CD14-positive monocyte (primary cell): ENCODE data around the gene AFF1. TPM values are rescaled to one million over a fixed set of nuclear protein-coding genes. Genes with fewer than 3 reads are reported as not detected.

Source experiments
- DNase-seq, 3 donors: peaks; one replicate each; pipeline ENCODE4 v3.0.0-alpha.2; 2011 to 2022
- H2AFZ ChIP-seq: 2 replicates; pipeline ENCODE4 v1.6.0; 2012; ENCODE audit warnings: mild to moderate bottlenecking, low read depth, low read length, inconsistent platforms; ENCODE audit not compliant: insufficient read depth, poor library complexity, severe bottlenecking
- H3K27ac ChIP-seq, 2 donors: 1 replicate in 1 of 2; 2 replicates in 1 of 2; pipeline ENCODE4 v1.5.1; 2012 to 2013; ENCODE audit warnings: low read length in 2 of 2, control low read depth in 1 of 2, inconsistent platforms in 1 of 2, low read depth in 1 of 2, mild to moderate bottlenecking in 1 of 2
- H3K27me3 ChIP-seq, 2 donors: one replicate each; pipeline versions ENCODE4 v1.6.0 to v1.6.1; 2011 to 2013; ENCODE audit warnings: low read length in 2 of 2; ENCODE audit not compliant: control insufficient read depth in 2 of 2, insufficient read depth in 2 of 2
- H3K36me3 ChIP-seq, 2 donors: replicated peaks in 1 of 2; 1 replicate in 1 of 2; 2 replicates in 1 of 2; pipeline versions ENCODE4 v1.5.1 to v1.6.1; 2012 to 2013; ENCODE audit warnings: low read length in 2 of 2, control low read depth in 1 of 2, inconsistent platforms in 1 of 2, mild to moderate bottlenecking in 1 of 2; ENCODE audit not compliant: insufficient read depth in 2 of 2, control insufficient read depth in 1 of 2
- H3K4me1 ChIP-seq, 2 donors: 1 replicate in 1 of 2; 2 replicates in 1 of 2; pipeline versions ENCODE4 v1.5.1 to v1.6.1; 2012 to 2013; ENCODE audit warnings: low read length in 2 of 2, control low read depth in 1 of 2, inconsistent platforms in 1 of 2, mild to moderate bottlenecking in 1 of 2, moderate library complexity in 1 of 2; ENCODE audit not compliant: insufficient read depth in 2 of 2, control insufficient read depth in 1 of 2
- H3K4me2 ChIP-seq: replicated peaks from 2 replicates; pipeline ENCODE3; 2012; ENCODE audit warnings: low read length, moderate library complexity, mild to moderate bottlenecking; ENCODE audit not compliant: poor library complexity, severe bottlenecking; ENCODE audit errors: extremely low read depth
- H3K4me3 ChIP-seq, 3 experiments: fragments of 200-600 bp in 1 of 3; sonication (generic) in 1 of 3; replicated peaks in 1 of 3; 1 replicate in 2 of 3; 2 replicates in 1 of 3; pipeline ENCODE4 v1.5.1; 2011 to 2013; ENCODE audit warnings: low read length in 3 of 3, mild to moderate bottlenecking in 3 of 3, control low read depth in 2 of 3, low read depth in 2 of 3, inconsistent platforms in 1 of 3, moderate library complexity in 1 of 3
- H3K79me2 ChIP-seq: 2 replicates; pipeline ENCODE4 v1.6.0; 2012; ENCODE audit warnings: mild to moderate bottlenecking, control low read depth, inconsistent platforms, low read length, moderate library complexity; ENCODE audit not compliant: insufficient read depth
- H3K9ac ChIP-seq: 2 replicates; pipeline ENCODE4 v1.6.0; 2017; ENCODE audit warnings: low read length, mild to moderate bottlenecking; ENCODE audit not compliant: insufficient read depth, poor library complexity, severe bottlenecking
- H3K9me3 ChIP-seq, 2 donors: replicated peaks in 1 of 2; 1 replicate in 1 of 2; 2 replicates in 1 of 2; pipeline versions ENCODE4 v1.5.1 to v1.6.1; 2012 to 2013; ENCODE audit warnings: low read length in 2 of 2, control low read depth in 1 of 2; ENCODE audit not compliant: control insufficient read depth in 1 of 2, insufficient read depth in 1 of 2
- H4K20me1 ChIP-seq: 2 replicates; pipeline ENCODE4 v1.6.0; 2012; ENCODE audit warnings: mild to moderate bottlenecking, low read length, control low read depth, moderate library complexity; ENCODE audit not compliant: insufficient read depth
- H3K27ac Mint-ChIP-seq, 7 donors: one replicate each; pipeline ENCODE4 v1.8.0; 2020; ENCODE audit warnings: mild to moderate bottlenecking in 7 of 7, mixed read lengths in 7 of 7, moderate library complexity in 6 of 7, inconsistent platforms in 2 of 7
- H3K27me3 Mint-ChIP-seq, 3 donors: one replicate each; pipeline ENCODE4 v1.8.0; 2021 to 2022; ENCODE audit warnings: low read depth in 3 of 3, mild to moderate bottlenecking in 3 of 3, mixed read lengths in 3 of 3, moderate library complexity in 3 of 3, inconsistent platforms in 1 of 3
- H3K36me3 Mint-ChIP-seq, 2 donors: one replicate each; pipeline ENCODE4 v1.8.0; 2020; ENCODE audit warnings: mixed read lengths in 2 of 2, inconsistent platforms in 1 of 2, mild to moderate bottlenecking in 1 of 2
- H3K4me1 Mint-ChIP-seq: one replicate; pipeline ENCODE4 v1.8.0; 2020; ENCODE audit warnings: mild to moderate bottlenecking, mixed read lengths
- H3K4me3 Mint-ChIP-seq, 2 donors: one replicate each; pipeline ENCODE4 v1.8.0; 2020; ENCODE audit warnings: mild to moderate bottlenecking in 2 of 2, mixed read lengths in 2 of 2, moderate library complexity in 1 of 2
- H3K9me3 Mint-ChIP-seq, 7 donors: one replicate each; pipeline ENCODE4 v1.8.0; 2020 to 2022; ENCODE audit warnings: mixed read lengths in 7 of 7, mild to moderate bottlenecking in 6 of 7, moderate library complexity in 6 of 7, inconsistent platforms in 2 of 7
- WGBS: methylation state at CpG from one replicate; pipeline ENCODE4 v1.1.5; 2013; ENCODE audit warnings: missing lambda C conversion rate; ENCODE audit not compliant: insufficient coverage; 5-methylcytosine and 5-hydroxymethylcytosine counted together
- intact Hi-C, 2 donors: fragments of 100-400 bp; cut with micrococcal nuclease; formaldehyde crosslinking; loops; one replicate each; pipeline versions ENCODE4 v1.15.0 to v1.15.1; 2023
- polyA plus RNA-seq, 3 donors: library from polyadenylated mRNA; depleted of rRNA in 1 of 3; unstranded in 2 of 3; stranded (reverse) in 1 of 3; fragments of 300-500 nt in 2 of 3; fragments of >200 nt in 1 of 3; fragmentation: Illumina TruSeq in 2 of 3; gene quantifications; 1 replicate in 2 of 3; 2 replicates in 1 of 3; pipeline ENCODE4 v1.2.3, GENCODE V29; 2012 to 2021
- TF ChIP-seq, protein P1 (sequence below): fragments of 200-600 bp; IDR thresholded peaks from one replicate; pipeline ENCODE4 v1.8.0; 2022; ENCODE audit warnings: antibody characterized with exemption, mild to moderate bottlenecking

The AFF1 gene
- polyA plus RNA-seq, 3 donors, result 7.5 to 20.9 (median 16.3) TPM

DNA sequence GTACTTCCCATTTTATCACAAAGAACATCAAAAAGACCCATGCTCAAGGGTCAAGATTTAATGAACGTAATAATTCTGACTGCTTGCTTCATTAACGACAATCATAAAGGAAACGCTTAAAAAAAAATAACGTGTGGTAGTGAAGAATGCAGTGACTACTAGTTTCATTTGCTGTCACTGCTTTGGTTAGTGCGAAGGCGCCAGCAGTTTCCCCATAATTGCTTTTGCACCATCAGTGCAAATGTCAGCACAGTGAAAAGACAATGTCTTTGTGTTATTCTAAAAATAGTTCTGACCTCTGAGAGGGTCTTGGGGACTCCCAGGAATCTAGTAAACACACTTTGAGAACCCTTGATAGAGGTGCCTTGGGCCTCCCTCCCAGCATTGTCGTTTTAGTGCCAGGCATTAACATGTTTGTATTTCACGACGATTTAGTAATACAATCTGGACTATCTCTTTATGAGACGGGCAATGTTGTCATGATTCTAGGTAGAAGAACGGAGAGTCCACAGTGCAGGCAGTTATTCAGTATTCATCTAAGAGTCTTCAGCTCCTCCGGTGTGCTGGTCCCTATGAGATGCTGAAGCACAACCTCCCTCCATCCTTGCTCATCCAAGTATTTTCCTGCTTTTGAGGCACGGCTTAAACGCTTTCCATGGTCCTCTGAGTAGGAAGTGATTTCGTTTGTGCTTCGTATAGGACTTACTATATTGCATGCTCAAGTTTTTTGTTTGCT is 71.0 kb downstream of the AFF1 start:
- peaks cover 82% of the 10 kb centered on the region for H3K79me2 ChIP-seq
- 0% methylated on average over 1 of the region's 16 CpGs for WGBS
- peaks cover 22% of the 10 kb centered on the region for H4K20me1 ChIP-seq
- Mint-ChIP-seq H3K27ac (peak overlapping the region; percentile 93 to 97 (median 97)), H3K36me3 (peaks cover 0 to 9% of the 10 kb centered on the region in 2 donors), H3K4me1 (peaks cover 42% of the 10 kb centered on the region), H3K4me3 (peak overlapping the region; percentile 98), H3K9me3 (no peaks in the 10 kb centered on the region), H3K27me3 (peaks cover 0 to 1% (median 0%) of the 10 kb centered on the region in 3 donors)
- H3K9me3 ChIP-seq, result no peaks in the 10 kb centered on the region
- intact Hi-C loops, result loop anchor here (2.0 to 10.0 kb wide), 5 partner anchors 46 to 89 kb away; partner anchors contain the start of gene AFF1 (in 2 of the 2)
- peak overlapping the region; percentile 98 for H3K4me2 ChIP-seq
- H3K27me3 ChIP-seq, result no peaks in the 10 kb centered on the region
- H3K9ac ChIP-seq, result peak overlapping the region; percentile 85
- TF ChIP-seq, protein P1, sequence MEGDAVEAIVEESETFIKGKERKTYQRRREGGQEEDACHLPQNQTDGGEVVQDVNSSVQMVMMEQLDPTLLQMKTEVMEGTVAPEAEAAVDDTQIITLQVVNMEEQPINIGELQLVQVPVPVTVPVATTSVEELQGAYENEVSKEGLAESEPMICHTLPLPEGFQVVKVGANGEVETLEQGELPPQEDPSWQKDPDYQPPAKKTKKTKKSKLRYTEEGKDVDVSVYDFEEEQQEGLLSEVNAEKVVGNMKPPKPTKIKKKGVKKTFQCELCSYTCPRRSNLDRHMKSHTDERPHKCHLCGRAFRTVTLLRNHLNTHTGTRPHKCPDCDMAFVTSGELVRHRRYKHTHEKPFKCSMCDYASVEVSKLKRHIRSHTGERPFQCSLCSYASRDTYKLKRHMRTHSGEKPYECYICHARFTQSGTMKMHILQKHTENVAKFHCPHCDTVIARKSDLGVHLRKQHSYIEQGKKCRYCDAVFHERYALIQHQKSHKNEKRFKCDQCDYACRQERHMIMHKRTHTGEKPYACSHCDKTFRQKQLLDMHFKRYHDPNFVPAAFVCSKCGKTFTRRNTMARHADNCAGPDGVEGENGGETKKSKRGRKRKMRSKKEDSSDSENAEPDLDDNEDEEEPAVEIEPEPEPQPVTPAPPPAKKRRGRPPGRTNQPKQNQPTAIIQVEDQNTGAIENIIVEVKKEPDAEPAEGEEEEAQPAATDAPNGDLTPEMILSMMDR, result no peak
- H3K27ac ChIP-seq, result peak overlapping the region; percentile 87 to 99
- peaks cover 43 to 52% of the 10 kb centered on the region in 2 donors for H3K4me1 ChIP-seq
- no peaks in the 10 kb centered on the region for H3K36me3 ChIP-seq
- H3K4me3 ChIP-seq, result peak overlapping the region; percentile 78 to 98 (median 88)
- H2AFZ ChIP-seq, result peak overlapping the region; percentile 89
- peak; percentile 49 to 66 (median 58) for DNase-seq

DNA sequence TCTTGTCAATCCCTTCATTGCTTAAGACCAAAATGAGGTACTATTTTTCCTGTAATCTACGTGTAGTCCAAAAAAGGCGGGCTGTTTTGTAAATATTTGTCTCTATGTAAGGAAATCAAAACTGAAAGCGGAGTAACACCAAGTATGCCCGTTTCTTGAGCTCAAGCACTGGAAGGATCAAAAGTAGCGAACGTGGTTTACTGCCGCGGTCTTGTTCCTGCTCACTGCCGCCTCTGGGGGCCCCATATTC is 71.5 kb downstream of the AFF1 start:
- H3K36me3 Mint-ChIP-seq, result peaks cover 0 to 9% of the 10 kb centered on the region in 2 donors
- no peaks in the 10 kb centered on the region for H3K9me3 Mint-ChIP-seq
- peak overlapping the region; percentile 85 for H3K9ac ChIP-seq
- H3K4me1 Mint-ChIP-seq, result peaks cover 46% of the 10 kb centered on the region
- TF ChIP-seq, protein P1, result no peak
- peak in 1 of 3 donors; percentile 66 for DNase-seq
- intact Hi-C loops, result loop anchor here (2.0 to 10.0 kb wide), 5 partner anchors 46 to 88 kb away; partner anchors contain the start of gene AFF1 (in 2 of the 2)
- no peaks in the 10 kb centered on the region for H3K27me3 ChIP-seq
- H3K9me3 ChIP-seq, result no peaks in the 10 kb centered on the region
- H3K27me3 Mint-ChIP-seq, result peaks cover 0 to 1% (median 0%) of the 10 kb centered on the region in 3 donors
- H3K4me3 Mint-ChIP-seq, result peak overlapping the region; percentile 98
- peak overlapping the region; percentile 98 for H3K4me2 ChIP-seq
- H3K36me3 ChIP-seq, result no peaks in the 10 kb centered on the region
- peaks cover 27% of the 10 kb centered on the region for H4K20me1 ChIP-seq
- peaks cover 45 to 57% of the 10 kb centered on the region in 2 donors for H3K4me1 ChIP-seq
- H2AFZ ChIP-seq, result peak overlapping the region; percentile 89
- H3K27ac Mint-ChIP-seq, result peak overlapping the region; percentile 93 to 97 (median 97)
- H3K79me2 ChIP-seq, result peaks cover 83% of the 10 kb centered on the region
- WGBS, result 0% methylated on average over 4 of the region's 9 CpGs
- peak overlapping the region; percentile 87 to 99 for H3K27ac ChIP-seq
- peak overlapping the region; percentile 78 to 98 (median 88) for H3K4me3 ChIP-seq
